H1 (cell line): ENCODE data around the gene DPM3. TPM values are rescaled to one million over a fixed set of nuclear protein-coding genes. Genes with fewer than 3 reads are reported as not detected.
A peak's percentile ranks its signal among the peaks of the same experiment; 100 is the strongest.
"Not testable (repeated sequence)": the region's sequence is repeated elsewhere in the genome, so short reads cannot be mapped to it uniquely, and the experiment has no call there.

Source experiments
- CTCF ChIA-PET: fragments of 300-600 bp; sonication (Branson Sonifier 250); formaldehyde crosslinking; loops from one replicate; lab custom pipeline; 2021; ENCODE audit not compliant: partially characterized antibody; lab: Charles Lee
- POLR2A ChIA-PET: fragments of 300-600 bp; sonication (Branson Sonifier 250); formaldehyde crosslinking; loops from one replicate; lab custom pipeline; 2021; ENCODE audit warnings: inconsistent platforms; ENCODE audit not compliant: partially characterized antibody; lab: Charles Lee
- DNase-seq, 2 experiments: peaks; one replicate each; pipeline versions ENCODE4 v3.0.0 to v3.0.0-alpha.2; 2010 to 2022; ENCODE audit warnings: low spot score in 2 of 2, low read depth in 1 of 2, mixed read lengths in 1 of 2
- FAIRE-seq: peaks from 2 replicates; lab custom pipeline; 2011; peaks lifted over from hg19 to GRCh38; lab: Jason Lieb, UNC
- H2AFZ ChIP-seq: 2 replicates; pipeline ENCODE4 v1.8.1; 2012; ENCODE audit warnings: low read length, inconsistent platforms
- H2AK5ac ChIP-seq: 2 replicates; pipeline ENCODE4 v1.6.1; 2013; ENCODE audit warnings: low read depth, low read length
- H2BK120ac ChIP-seq: replicated peaks from 2 replicates; pipeline ENCODE3; 2013; ENCODE audit warnings: low read depth, low read length, inconsistent platforms
- H2BK12ac ChIP-seq: 2 replicates; pipeline ENCODE4 v1.6.1; 2013; ENCODE audit warnings: low read depth, low read length
- H2BK15ac ChIP-seq: 2 replicates; pipeline ENCODE4 v1.6.1; 2013; ENCODE audit warnings: low read length
- H2BK20ac ChIP-seq: 2 replicates; pipeline ENCODE4 v1.6.1; 2013; ENCODE audit warnings: low read length
- H2BK5ac ChIP-seq: 2 replicates; pipeline ENCODE4 v1.6.1; 2013; ENCODE audit warnings: low read depth, low read length
- H3K14ac ChIP-seq: 2 replicates; pipeline ENCODE4 v1.6.1; 2013; ENCODE audit warnings: inconsistent platforms; ENCODE audit not compliant: insufficient read length
- H3K18ac ChIP-seq: 2 replicates; pipeline ENCODE4 v1.6.1; 2013; ENCODE audit warnings: low read length; ENCODE audit errors: extremely low read depth
- H3K23ac ChIP-seq: 2 replicates; pipeline ENCODE4 v1.6.1; 2013; ENCODE audit warnings: inconsistent platforms; ENCODE audit not compliant: insufficient read length
- H3K23me2 ChIP-seq: 2 replicates; pipeline ENCODE4 v1.6.1; 2013; ENCODE audit warnings: low read depth, low read length
- H3K27ac ChIP-seq: 2 replicates; pipeline ENCODE4 v1.6.1; 2011; ENCODE audit warnings: low read depth, low read length, inconsistent platforms
- H3K27me3 ChIP-seq, 4 experiments: replicated peaks in 1 of 4; 1 replicate in 1 of 4; 2 replicates in 3 of 4; pipeline versions ENCODE4 v1.6.1 to v1.8.1; 2011 to 2013; ENCODE audit warnings: low read length in 3 of 4, mild to moderate bottlenecking in 3 of 4, inconsistent platforms in 2 of 4, mixed read lengths in 2 of 4, moderate library complexity in 1 of 4; ENCODE audit not compliant: control insufficient read depth in 3 of 4, insufficient read depth in 3 of 4; ENCODE audit errors: extremely low read depth in 1 of 4
- H3K36me3 ChIP-seq, 4 experiments: 2 replicates each; pipeline versions ENCODE4 v1.6.1 to v1.8.1; 2011 to 2013; ENCODE audit warnings: mild to moderate bottlenecking in 4 of 4, low read length in 3 of 4, moderate library complexity in 2 of 4, control low read depth in 1 of 4, inconsistent platforms in 1 of 4; ENCODE audit not compliant: insufficient read depth in 4 of 4, control insufficient read depth in 2 of 4
- H3K4ac ChIP-seq: replicated peaks from 2 replicates; pipeline ENCODE3; 2013; ENCODE audit warnings: low read length, low read depth, mixed read lengths, inconsistent platforms; ENCODE audit not compliant: insufficient read length
- H3K4me1 ChIP-seq, 4 experiments: replicated peaks in 1 of 4; 1 replicate in 1 of 4; 2 replicates in 3 of 4; pipeline versions ENCODE4 v1.6.1 to v1.8.1; 2011 to 2013; ENCODE audit warnings: low read length in 3 of 4, inconsistent platforms in 2 of 4, mixed read lengths in 1 of 4; ENCODE audit not compliant: insufficient read depth in 4 of 4, control insufficient read depth in 3 of 4
- H3K4me2 ChIP-seq, 2 experiments: 2 replicates each; pipeline versions ENCODE4 v1.6.1 to v1.8.1; 2011 to 2013; ENCODE audit warnings: low read depth in 2 of 2, low read length in 2 of 2, control low read depth in 1 of 2, inconsistent platforms in 1 of 2, mild to moderate bottlenecking in 1 of 2; ENCODE audit not compliant: insufficient read depth in 1 of 2
- H3K4me3 ChIP-seq, 4 experiments: fragments of 200-600, 300-600 bp in 1 of 4; sonication (generic), shearing (Covaris generic), sonication (Bioruptor Twin) in 1 of 4; 2 replicates each; pipeline versions ENCODE4 v1.5.1 to v1.8.1; 2011 to 2016; ENCODE audit warnings: low read length in 4 of 4, low read depth in 3 of 4, control low read depth in 2 of 4, inconsistent platforms in 2 of 4, mild to moderate bottlenecking in 2 of 4, mixed read lengths in 1 of 4, moderate library complexity in 1 of 4; ENCODE audit not compliant: insufficient read depth in 2 of 4; ENCODE audit errors: extremely low read depth in 1 of 4
- H3K56ac ChIP-seq: replicated peaks from 2 replicates; pipeline ENCODE3; 2013; ENCODE audit warnings: low read depth, mild to moderate bottlenecking, mixed read lengths, low read length, inconsistent platforms; ENCODE audit not compliant: insufficient read length
- H3K79me1 ChIP-seq: 2 replicates; pipeline ENCODE4 v1.6.1; 2013; ENCODE audit warnings: low read depth, low read length, control low read depth
- H3K79me2 ChIP-seq, 2 experiments: 2 replicates each; pipeline versions ENCODE4 v1.6.1 to v1.8.1; 2012 to 2013; ENCODE audit warnings: low read length in 2 of 2, mild to moderate bottlenecking in 2 of 2, inconsistent platforms in 1 of 2; ENCODE audit not compliant: insufficient read depth in 2 of 2, control insufficient read depth in 1 of 2
- H3K9ac ChIP-seq, 4 experiments: replicated peaks in 1 of 4; 1 replicate in 1 of 4; 2 replicates in 3 of 4; pipeline versions ENCODE4 v1.6.1 to v1.8.1; 2011 to 2013; ENCODE audit warnings: low read depth in 3 of 4, low read length in 3 of 4, control low read depth in 2 of 4, mild to moderate bottlenecking in 2 of 4, moderate library complexity in 2 of 4, inconsistent platforms in 1 of 4; ENCODE audit errors: extremely low read depth in 1 of 4
- H3K9me3 ChIP-seq, 2 experiments: 2 replicates each; pipeline versions ENCODE4 v1.6.1 to v1.8.1; 2012 to 2013; ENCODE audit warnings: mild to moderate bottlenecking in 2 of 2, moderate library complexity in 2 of 2, control low read depth in 1 of 2, inconsistent platforms in 1 of 2, low read depth in 1 of 2, low read length in 1 of 2, mixed read lengths in 1 of 2; ENCODE audit not compliant: insufficient read depth in 2 of 2
- H4K20me1 ChIP-seq, 2 experiments: replicated peaks in 1 of 2; 2 replicates each; pipeline versions ENCODE3 to v1.8.1; 2011 to 2013; ENCODE audit warnings: inconsistent platforms in 2 of 2, low read length in 2 of 2, mild to moderate bottlenecking in 1 of 2; ENCODE audit not compliant: insufficient read depth in 2 of 2, control insufficient read depth in 1 of 2
- H4K5ac ChIP-seq: 2 replicates; pipeline ENCODE4 v1.6.1; 2013; ENCODE audit warnings: low read length, low read depth, mixed read lengths, inconsistent platforms; ENCODE audit not compliant: insufficient read length
- H4K8ac ChIP-seq: 2 replicates; pipeline ENCODE4 v1.8.0; 2013; ENCODE audit warnings: mild to moderate bottlenecking, moderate library complexity, low read length, inconsistent platforms; ENCODE audit not compliant: insufficient read depth; ENCODE audit errors: extremely low read depth
- H4K91ac ChIP-seq: replicated peaks from 2 replicates; pipeline ENCODE3; 2013; ENCODE audit warnings: low read length, mixed read lengths, inconsistent platforms; ENCODE audit not compliant: insufficient read length
- WGBS, 2 experiments: shearing (Covaris generic) in 1 of 2; methylation state at CpG; one replicate each; pipeline versions ENCODE4 v1.1.6 to v1.1.7; 2013 to 2015; ENCODE audit warnings: low lambda C conversion rate in 2 of 2, mixed read lengths in 2 of 2, inconsistent platforms in 1 of 2, low coverage in 1 of 2, missing lambda C conversion rate in 1 of 2; ENCODE audit not compliant: insufficient replicate concordance in 2 of 2, insufficient coverage in 1 of 2, insufficient read length in 1 of 2; ENCODE audit errors: extremely low coverage in 1 of 2, missing lambda C conversion rate in 1 of 2; 5-methylcytosine and 5-hydroxymethylcytosine counted together
- polyA plus RNA-seq, 7 experiments: library from polyadenylated mRNA; depleted of rRNA in 3 of 7; stranded (reverse) in 5 of 7; unstranded in 2 of 7; fragments of >200 nt in 5 of 7; fragments of 200-250 nt in 2 of 7; gene quantifications; 1 replicate in 5 of 7; 2 replicates in 1 of 7; 4 replicates in 1 of 7; pipeline versions ENCODE4 v1.2.1 to v1.2.3, GENCODE V29; 2011 to 2013; ENCODE audit warnings: missing spikeins in 2 of 7, mixed read lengths in 2 of 7
- total RNA-seq: library from RNA; stranded (reverse); fragmentation: NEBNext Ultra II Directional; extraction: Animal tissue kit (Norgen Biotek cat#: 25700); gene quantifications from 2 replicates; pipeline ENCODE4 v1.2.1, GENCODE V29; 2021

Gene DPM3
- total and polyA plus RNA-seq, 2 of the 8 experiments (the other 6 are each of a cell fraction or from before 2014, with no cell fraction given), result 44.8 to 227 TPM

GRCh38 chr1:155168105-155168445, 27.7 kb upstream of the DPM3 start:
- not testable (repeated sequence) for H2AFZ ChIP-seq, H3K27me3 ChIP-seq, H4K5ac ChIP-seq, H3K9me3 ChIP-seq, DNase-seq, H3K23ac ChIP-seq, H2BK120ac ChIP-seq, H4K91ac ChIP-seq, H2BK12ac ChIP-seq, H4K20me1 ChIP-seq, H3K27ac ChIP-seq, H3K4ac ChIP-seq, H2BK20ac ChIP-seq, H3K9ac ChIP-seq, H3K36me3 ChIP-seq, H4K8ac ChIP-seq, H2BK5ac ChIP-seq, H2BK15ac ChIP-seq, H3K18ac ChIP-seq, H2AK5ac ChIP-seq, H3K14ac ChIP-seq, FAIRE-seq, H3K56ac ChIP-seq, H3K79me1 ChIP-seq
- CTCF ChIA-PET, result interaction anchor here (0.6 to 12.4 kb wide), 31 partner anchors 9 to 223 kb away, joined by 3 to 215 read pairs (median 4); partner anchors contain the start of genes DPM3, EFNA1, EFNA4 and FLAD1
- POLR2A ChIA-PET, result interaction anchor here (0.6 to 3.0 kb wide), 9 partner anchors 16 to 154 kb away, joined by 3 to 24 read pairs (median 7); no protein-coding TSS in a partner anchor
- Histone ChIP-seq H3K79me2 (peaks cover 0 to 12% of the 10 kb centered on the region in 2 experiments; a peak in 2 of 4 replicates), H3K4me2 (peak overlapping the region in 1 of 2 experiments; percentile 63; a peak in 2 of 4 replicates), H3K4me1 (peaks cover 5 to 19% (median 13%) of the 10 kb centered on the region in 4 experiments), H3K4me3 (peak overlapping the region in 1 of 4 experiments; percentile 71; a peak in 2 of 8 replicates), H3K23me2 (peaks cover 11% of the 10 kb centered on the region)
- 81% methylated on average over 4 of the region's 4 CpGs; no CpG with 5 or more reads in 1 of the 2 experiments for WGBS, 2 experiments
